Natural killer cell (primary cell): ENCODE results near the gene CPSF7. TPM values are rescaled to one million over a fixed set of nuclear protein-coding genes. Genes with fewer than 3 reads are reported as not detected.

Experiments
- ATAC-seq, 3 donors: fragments of 150-1000 bp in 2 of 3; fragments of 200-7000 bp in 1 of 3; cut with Tn5 transposase; 1 replicate in 1 of 3; 2 replicates in 2 of 3; pipeline ENCODE4 v1.10.0; 2021; ENCODE audit warnings: mild to moderate bottlenecking in 2 of 3, moderate library complexity in 2 of 3
- DNase-seq, 2 donors: peaks; one replicate each; pipeline versions ENCODE4 v3.0.0 to v3.0.0-alpha.2; 2013 to 2021; ENCODE audit warnings: mixed read lengths in 1 of 2
- H3K27ac ChIP-seq: one replicate; pipeline ENCODE4 v1.5.1; 2013; ENCODE audit warnings: mild to moderate bottlenecking, low read length
- H3K27me3 ChIP-seq: one replicate; pipeline ENCODE4 v1.6.1; 2013; ENCODE audit warnings: low read length; ENCODE audit not compliant: control insufficient read depth, insufficient read depth
- H3K36me3 ChIP-seq: one replicate; pipeline ENCODE4 v1.6.1; 2013; ENCODE audit warnings: low read length; ENCODE audit not compliant: control insufficient read depth, insufficient read depth
- H3K4me1 ChIP-seq: one replicate; pipeline ENCODE4 v1.6.1; 2013; ENCODE audit warnings: low read length; ENCODE audit not compliant: control insufficient read depth, insufficient read depth
- H3K4me3 ChIP-seq: one replicate; pipeline ENCODE4 v1.5.1; 2013; ENCODE audit warnings: low read length
- H3K9me3 ChIP-seq: one replicate; pipeline ENCODE4 v1.6.1; 2013; ENCODE audit warnings: low read length; ENCODE audit not compliant: control insufficient read depth, insufficient read depth
- H3K27ac Mint-ChIP-seq, 2 donors: one replicate each; pipeline ENCODE4 v1.8.0; 2022; ENCODE audit warnings: mild to moderate bottlenecking in 2 of 2, mixed read lengths in 2 of 2, moderate library complexity in 1 of 2
- H3K27me3 Mint-ChIP-seq, 2 donors: one replicate each; pipeline ENCODE4 v1.8.0; 2022; ENCODE audit warnings: low read depth in 2 of 2, mixed read lengths in 2 of 2
- H3K36me3 Mint-ChIP-seq: one replicate; pipeline ENCODE4 v1.8.0; 2022; ENCODE audit warnings: mixed read lengths
- H3K4me1 Mint-ChIP-seq, 2 donors: one replicate each; pipeline ENCODE4 v1.8.0; 2022; ENCODE audit warnings: mixed read lengths in 2 of 2
- H3K4me3 Mint-ChIP-seq: one replicate; pipeline ENCODE4 v1.8.0; 2022; ENCODE audit warnings: mild to moderate bottlenecking, moderate library complexity, mixed read lengths
- H3K9me3 Mint-ChIP-seq, 2 donors: one replicate each; pipeline ENCODE4 v1.8.0; 2022; ENCODE audit warnings: mixed read lengths in 2 of 2
- WGBS: methylation state at CpG from one replicate; pipeline ENCODE4 v1.1.7; 2013; ENCODE audit warnings: missing lambda C conversion rate; ENCODE audit not compliant: insufficient coverage; 5-methylcytosine and 5-hydroxymethylcytosine counted together
- intact Hi-C: fragments of 100-400 bp; cut with micrococcal nuclease; formaldehyde crosslinking; loops from one replicate; pipeline ENCODE4 v1.14.2; 2022
- total RNA-seq, 4 donors: library from RNA; stranded (reverse); fragments of 120-200 nt in 1 of 4; gene quantifications; one replicate each; pipeline versions ENCODE4 v1.2.3 to v1.2.4, GENCODE V29; 2013 to 2022
- TF ChIP-seq, protein P1 (sequence below): fragments of 200-600 bp; IDR thresholded peaks from one replicate; pipeline ENCODE4 v1.8.0; 2022; ENCODE audit warnings: antibody characterized with exemption

The CPSF7 gene
- total RNA-seq, 3 donors from 2014 or later (not counting 1 experiment from before 2014, with no cell fraction given) = 99.5 to 120 (median 104) TPM

DNA sequence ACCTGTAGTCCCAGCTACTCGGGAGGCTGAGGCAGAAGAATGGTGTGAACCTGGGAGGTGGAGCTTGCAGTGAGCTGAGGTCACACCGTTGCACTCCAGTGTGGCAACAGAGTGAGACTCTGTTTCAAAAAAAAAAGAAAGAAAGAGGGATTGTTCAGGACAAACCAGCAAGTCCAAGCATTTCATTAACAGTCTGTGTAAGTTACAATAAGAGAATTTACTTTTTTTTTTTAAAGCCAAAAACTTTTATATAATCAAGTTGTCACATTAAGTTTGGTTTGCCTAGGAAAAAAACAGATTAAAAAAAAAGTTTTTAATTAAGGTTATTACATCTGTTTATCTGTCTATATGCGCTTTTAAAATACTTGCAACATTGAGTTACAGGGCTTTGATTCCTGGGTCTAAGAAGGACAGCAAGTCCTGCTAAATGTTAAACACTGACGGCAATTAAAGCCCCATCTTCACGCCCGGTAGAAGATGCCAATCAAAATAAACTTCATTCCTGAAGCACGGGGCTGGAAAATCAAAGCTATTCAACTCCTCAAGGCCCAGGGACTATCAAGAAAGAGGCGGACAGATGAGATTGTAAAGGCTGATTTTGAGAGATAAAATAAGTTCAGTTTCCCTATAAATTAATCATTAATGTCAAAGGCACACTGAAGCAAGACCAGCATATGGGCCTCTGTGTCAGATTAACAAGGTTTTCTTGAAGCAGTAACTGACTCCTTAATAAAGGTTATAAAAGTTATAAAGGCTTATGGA lies 56.9 kb downstream of the CPSF7 start:
- Histone ChIP-seq H3K4me1 (no peaks in the 10 kb centered on the region), H3K4me3 (no peak overlapping the region), H3K27ac (no peak overlapping the region), H3K36me3 (peaks cover 21% of the 10 kb centered on the region), H3K27me3 (no peaks in the 10 kb centered on the region), H3K9me3 (no peaks in the 10 kb centered on the region)
- DNase-seq (no peak), ATAC-seq (no peak)
- intact Hi-C loops = no loop called here
- H3K4me3 Mint-ChIP-seq = no peak overlapping the region
- TF ChIP-seq, protein P1, sequence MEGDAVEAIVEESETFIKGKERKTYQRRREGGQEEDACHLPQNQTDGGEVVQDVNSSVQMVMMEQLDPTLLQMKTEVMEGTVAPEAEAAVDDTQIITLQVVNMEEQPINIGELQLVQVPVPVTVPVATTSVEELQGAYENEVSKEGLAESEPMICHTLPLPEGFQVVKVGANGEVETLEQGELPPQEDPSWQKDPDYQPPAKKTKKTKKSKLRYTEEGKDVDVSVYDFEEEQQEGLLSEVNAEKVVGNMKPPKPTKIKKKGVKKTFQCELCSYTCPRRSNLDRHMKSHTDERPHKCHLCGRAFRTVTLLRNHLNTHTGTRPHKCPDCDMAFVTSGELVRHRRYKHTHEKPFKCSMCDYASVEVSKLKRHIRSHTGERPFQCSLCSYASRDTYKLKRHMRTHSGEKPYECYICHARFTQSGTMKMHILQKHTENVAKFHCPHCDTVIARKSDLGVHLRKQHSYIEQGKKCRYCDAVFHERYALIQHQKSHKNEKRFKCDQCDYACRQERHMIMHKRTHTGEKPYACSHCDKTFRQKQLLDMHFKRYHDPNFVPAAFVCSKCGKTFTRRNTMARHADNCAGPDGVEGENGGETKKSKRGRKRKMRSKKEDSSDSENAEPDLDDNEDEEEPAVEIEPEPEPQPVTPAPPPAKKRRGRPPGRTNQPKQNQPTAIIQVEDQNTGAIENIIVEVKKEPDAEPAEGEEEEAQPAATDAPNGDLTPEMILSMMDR = no peak
- H3K27me3 Mint-ChIP-seq = no peaks in the 10 kb centered on the region
- 95% methylated on average over 7 of the region's 8 CpGs for WGBS
- H3K27ac Mint-ChIP-seq = no peak overlapping the region
- H3K4me1 Mint-ChIP-seq = no peaks in the 10 kb centered on the region
- peaks cover 17% of the 10 kb centered on the region for H3K36me3 Mint-ChIP-seq
- no peaks in the 10 kb centered on the region for H3K9me3 Mint-ChIP-seq

DNA sequence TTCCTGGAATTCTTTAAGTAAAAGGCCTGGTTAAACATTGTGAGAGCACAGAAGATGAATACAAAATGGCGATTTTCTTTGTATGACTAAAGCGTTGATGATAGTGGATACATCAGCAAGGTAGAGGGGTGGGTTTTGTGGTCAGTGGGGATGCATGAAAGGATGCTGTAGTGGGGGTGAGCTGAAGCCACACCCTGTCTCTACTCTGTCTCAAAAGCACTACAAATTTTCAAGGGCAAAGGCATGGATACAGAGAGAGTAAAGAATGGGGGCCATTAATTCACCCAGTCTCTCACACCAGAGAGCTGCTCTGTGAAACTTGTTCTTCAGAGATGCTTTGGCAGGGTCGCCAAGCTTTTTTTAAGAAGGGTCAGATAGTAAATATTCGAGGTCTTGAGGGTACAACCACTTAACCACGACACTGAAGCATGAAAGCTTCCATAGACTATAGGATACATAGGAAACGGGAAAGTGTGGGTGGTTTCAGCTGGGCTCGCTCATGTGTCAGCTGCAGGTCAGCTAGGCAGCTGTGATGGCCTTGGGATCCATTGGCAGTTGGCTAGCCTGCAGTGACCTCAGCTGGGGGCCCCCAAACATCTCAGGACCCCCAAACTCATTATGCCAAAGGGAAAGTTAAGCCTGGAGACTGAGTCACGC lies 59.3 kb downstream of the CPSF7 start:
- no peaks in the 10 kb centered on the region for H3K4me1 ChIP-seq
- no peak overlapping the region for H3K4me3 ChIP-seq
- no peaks in the 10 kb centered on the region for H3K27me3 ChIP-seq
- H3K27me3 Mint-ChIP-seq = no peaks in the 10 kb centered on the region
- H3K36me3 ChIP-seq = peaks cover 37% of the 10 kb centered on the region
- DNase-seq (no peak), ATAC-seq (no peak)
- no peak overlapping the region for H3K4me3 Mint-ChIP-seq
- TF ChIP-seq, protein P1 = no peak
- intact Hi-C loops = no loop called here
- no peaks in the 10 kb centered on the region for H3K9me3 Mint-ChIP-seq
- no peaks in the 10 kb centered on the region for H3K4me1 Mint-ChIP-seq
- no peak overlapping the region for H3K27ac ChIP-seq
- H3K36me3 Mint-ChIP-seq = peaks cover 17% of the 10 kb centered on the region
- no peaks in the 10 kb centered on the region for H3K9me3 ChIP-seq
- WGBS = 70% methylated on average over 7 of the region's 8 CpGs
- peak overlapping the region; percentile 29 to 47 for H3K27ac Mint-ChIP-seq

DNA sequence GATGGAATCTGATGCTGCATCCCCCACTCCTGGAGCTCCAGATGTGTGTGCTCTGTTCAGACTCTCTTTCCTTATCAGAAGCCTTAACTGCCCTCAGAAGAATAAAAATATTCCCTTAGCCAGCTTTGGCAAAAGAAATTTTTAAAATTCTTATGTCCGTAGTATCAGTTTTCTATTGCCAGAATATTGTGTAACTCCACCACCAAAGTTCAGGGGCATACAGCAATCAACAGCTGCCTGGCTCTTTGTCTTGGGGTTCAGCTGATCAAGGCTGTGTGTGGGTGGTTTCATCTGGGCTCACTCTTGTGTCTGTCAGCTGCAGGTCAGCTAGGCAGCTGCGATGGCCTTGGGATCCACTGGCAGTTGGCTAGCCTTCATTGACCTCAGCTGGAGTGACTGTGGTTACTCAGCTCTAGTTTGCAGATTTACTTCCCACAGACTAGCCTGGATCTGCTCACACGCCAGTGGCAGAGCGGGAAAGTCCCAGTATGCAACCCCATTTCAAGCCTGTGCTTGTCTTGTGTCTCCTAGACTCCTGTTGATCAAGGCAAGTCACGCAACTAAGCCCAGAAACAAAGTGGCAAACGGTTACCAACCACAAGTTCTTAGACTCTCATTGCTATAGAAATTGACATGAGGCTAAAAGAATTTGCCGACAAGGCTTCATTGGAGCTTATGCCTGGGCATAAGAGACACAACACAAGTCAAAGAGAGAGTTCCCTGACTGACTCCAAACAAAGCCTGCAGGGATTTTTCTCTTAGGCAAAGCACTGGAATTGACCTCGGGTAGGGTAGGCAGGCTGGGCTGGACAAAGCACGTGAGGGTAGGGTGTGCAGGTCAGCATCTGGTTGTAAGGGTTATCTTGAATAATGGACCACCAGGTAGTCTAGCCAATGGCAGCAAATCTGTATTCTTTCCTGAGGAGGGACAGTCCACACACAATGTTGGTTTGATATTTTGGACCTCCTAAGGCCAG lies 60.1 kb downstream of the CPSF7 start:
- H3K27ac Mint-ChIP-seq = peak overlapping the region; percentile 29 to 47
- ATAC-seq = no peak
- no peaks in the 10 kb centered on the region for H3K27me3 Mint-ChIP-seq
- TF ChIP-seq, protein P1 = no peak
- no peak for DNase-seq
- Histone ChIP-seq H3K27ac (no peak overlapping the region), H3K36me3 (peaks cover 39% of the 10 kb centered on the region), H3K27me3 (no peaks in the 10 kb centered on the region), H3K4me3 (no peak overlapping the region), H3K9me3 (no peaks in the 10 kb centered on the region), H3K4me1 (no peaks in the 10 kb centered on the region)
- peaks cover 17% of the 10 kb centered on the region for H3K36me3 Mint-ChIP-seq
- H3K4me1 Mint-ChIP-seq = no peaks in the 10 kb centered on the region
- intact Hi-C loops = no loop called here
- WGBS = 96% methylated on average over 9 of the region's 9 CpGs
- no peaks in the 10 kb centered on the region for H3K9me3 Mint-ChIP-seq
- H3K4me3 Mint-ChIP-seq = no peak overlapping the region
